HCT116 (cell line): ENCODE results near the gene DRG1. TPM values are rescaled to one million over a fixed set of nuclear protein-coding genes. Genes with fewer than 3 reads are reported as not detected.

ENCODE experiments used
- total RNA-seq: library from RNA; stranded (reverse); gene quantifications from one replicate; pipeline ENCODE4 v1.2.1, GENCODE V29; 2021; ENCODE audit not compliant: unreplicated experiment

The DRG1 gene
- total RNA-seq, 1 experiment from 2014 or later: 68.2 TPM

Other genes starting within 250 kb of the DRG1 start
- gene RNF185, start 239.4 kb upstream of the DRG1 start, total RNA-seq: 17.1 TPM
- 21.9 TPM for gene LIMK2, start 187.3 kb upstream of the DRG1 start, total RNA-seq
- 1.6 TPM for gene PIK3IP1, start 107.1 kb upstream of the DRG1 start, total RNA-seq
- 30.6 TPM for gene PATZ1, start 53.3 kb upstream of the DRG1 start, total RNA-seq
- gene EIF4ENIF1, start 90.2 kb downstream of the DRG1 start, total RNA-seq: 24.2 TPM
- gene SFI1, start 96.9 kb downstream of the DRG1 start, total RNA-seq: 53.1 TPM